Fibroblast of upper back skin (primary cell): ENCODE data around the gene GAREM1.
"Not testable (repeated sequence)": the region's sequence is repeated elsewhere in the genome, so short reads cannot be mapped to it uniquely, and the experiment has no call there.

Source experiments
- DNase-seq: peaks from one replicate; pipeline ENCODE4 v3.0.0-alpha.2; 2013

Gene GAREM1

DNA sequence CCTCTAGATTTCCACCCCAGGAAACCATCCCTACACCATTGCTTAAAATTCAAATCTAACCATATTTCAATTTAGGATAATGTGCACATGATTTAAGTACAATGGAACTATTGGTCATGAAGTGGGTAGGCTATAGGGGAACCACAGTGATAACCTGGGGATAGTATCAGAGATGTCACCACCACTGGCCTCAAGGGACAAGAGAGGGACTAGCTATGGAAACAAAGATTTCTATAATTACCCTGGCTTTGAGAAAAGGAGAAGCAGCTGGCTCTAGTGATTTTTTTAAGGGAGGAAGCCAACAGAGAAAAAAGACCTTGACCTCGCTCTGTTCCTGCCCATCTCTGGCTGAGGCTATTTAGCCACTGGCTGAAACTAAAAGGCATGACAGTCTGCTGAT, 148.9 kb downstream of the GAREM1 start:
- no peak for DNase-seq

GRCh38 chr18:32319084-32319483, 151.6 kb downstream of the GAREM1 start:
- no peak for DNase-seq

GRCh38 chr18:32318581-32318980, 152.1 kb downstream of the GAREM1 start:
- DNase-seq, result peak; percentile 32

DNA sequence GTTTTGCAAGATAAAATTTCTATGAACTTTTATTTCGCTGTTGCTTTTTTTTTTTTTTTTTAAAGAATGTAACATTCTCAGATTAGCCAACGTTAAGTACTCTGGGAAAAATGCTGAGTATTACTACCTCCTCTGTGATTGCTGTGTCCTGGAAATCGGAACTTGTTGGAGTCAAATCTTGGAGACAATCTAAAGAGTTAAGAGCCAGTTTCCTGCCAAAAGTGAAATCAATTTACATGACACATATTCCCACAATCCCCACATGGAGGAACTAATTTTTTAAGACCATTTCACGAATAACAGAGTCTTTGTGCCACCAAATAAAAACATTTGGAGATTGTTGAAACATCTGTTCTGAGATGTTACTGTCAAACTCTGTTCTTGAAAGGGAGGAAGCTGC, 153.0 kb downstream of the GAREM1 start:
- peak; percentile 82 for DNase-seq

DNA sequence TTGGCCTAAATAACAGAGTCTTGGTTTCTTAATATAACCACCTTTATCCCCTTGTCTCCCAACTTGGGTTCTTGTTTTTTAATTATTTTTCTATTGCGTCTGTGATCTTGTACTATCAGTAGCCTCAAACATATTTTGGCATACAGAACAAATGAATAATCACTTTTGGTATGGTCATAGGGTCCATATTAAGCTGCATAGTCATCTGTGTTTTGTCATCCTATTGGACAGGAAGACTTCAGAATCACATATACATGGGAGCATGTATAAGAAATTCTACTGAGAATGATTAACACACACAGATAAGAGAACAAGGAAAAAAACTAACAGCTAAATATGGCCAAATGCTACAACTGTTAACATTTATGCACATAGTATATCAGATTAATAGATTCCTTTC, 154.8 kb downstream of the GAREM1 start:
- peak; percentile 62 for DNase-seq

GRCh38 chr18:32310774-32311173, 159.9 kb downstream of the GAREM1 start:
- DNase-seq, result no peak

GRCh38 chr18:32310101-32310500, 160.6 kb downstream of the GAREM1 start:
- no peak for DNase-seq

DNA sequence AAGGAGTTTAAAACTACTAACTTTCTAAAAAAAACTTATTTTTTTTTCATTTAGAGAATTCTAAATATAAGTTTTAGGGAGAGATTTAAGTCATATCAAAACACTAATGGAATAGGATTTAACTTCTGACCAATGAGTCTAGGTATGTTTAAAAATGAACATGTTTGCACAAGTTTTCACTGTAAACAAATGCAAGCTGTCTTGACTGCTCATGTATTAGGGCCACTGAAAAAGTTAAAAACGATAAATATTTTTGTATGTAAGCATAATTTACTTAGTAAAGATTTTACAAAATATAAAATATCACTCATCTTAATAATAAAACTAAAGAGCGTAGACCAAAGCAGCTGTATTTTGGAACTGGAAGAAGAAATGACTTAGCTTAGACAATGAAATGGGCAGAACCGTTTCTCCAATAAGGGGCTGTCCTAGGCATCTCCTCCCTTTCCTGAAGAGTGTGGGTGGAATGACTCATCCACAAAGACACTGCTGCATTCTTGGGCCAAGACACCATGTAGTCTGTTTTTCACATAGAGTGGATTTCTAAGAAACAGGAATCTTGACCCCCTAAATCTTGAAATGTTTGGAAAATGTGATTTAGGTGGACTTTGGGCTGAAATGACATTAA, 162.1 kb downstream of the GAREM1 start:
- peak; percentile 71 for DNase-seq

GRCh38 chr18:32303400-32303799, 167.3 kb downstream of the GAREM1 start:
- no peak for DNase-seq

- no peak for DNase-seq
Measured at GRCh38 chr18:32302806-32303205, 167.9 kb downstream of the GAREM1 start.

DNA sequence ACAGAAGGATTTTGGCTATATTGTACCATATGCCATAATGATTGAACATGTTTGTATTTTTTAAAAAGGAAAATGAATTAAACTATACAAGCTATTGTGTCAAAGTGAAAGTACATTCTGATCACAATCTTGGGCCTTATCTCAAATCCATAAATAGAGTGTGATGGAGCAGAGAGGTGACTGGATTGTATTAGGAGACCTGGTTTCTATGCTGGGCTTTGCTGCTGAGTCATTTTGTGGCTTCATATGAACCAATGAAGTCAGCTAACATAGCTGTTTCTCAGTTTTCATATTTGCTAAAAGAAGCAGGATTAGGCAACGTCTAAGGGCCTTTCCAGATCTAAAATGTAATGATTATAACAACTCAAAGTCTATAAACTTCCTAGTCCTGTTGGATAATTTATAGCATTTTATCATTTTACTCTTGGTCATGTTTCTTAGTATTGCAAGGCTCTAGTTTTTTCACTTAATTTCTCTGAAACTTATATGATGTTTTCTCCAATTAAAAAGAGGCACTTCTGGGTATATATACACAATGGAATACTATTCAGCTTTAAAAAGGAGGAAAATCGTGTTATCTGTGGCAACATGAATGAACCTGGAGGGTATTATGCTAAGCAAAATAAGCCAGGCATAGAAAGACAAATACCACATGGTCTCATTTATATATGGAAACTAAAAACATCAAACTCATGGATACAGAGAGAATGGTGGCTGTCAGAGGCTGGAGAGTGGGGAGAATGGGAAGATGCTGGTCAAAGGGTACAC, 168.5 kb downstream of the GAREM1 start:
- DNase-seq, result peak; percentile 88

- DNase-seq, result no peak
Measured at GRCh38 chr18:32301361-32301760, 169.3 kb downstream of the GAREM1 start.

- DNase-seq, result peak; percentile 77
Measured at GRCh38 chr18:32300914-32301313, 169.8 kb downstream of the GAREM1 start.

- no peak for DNase-seq
Measured at GRCh38 chr18:32299484-32299883, 171.2 kb downstream of the GAREM1 start.

DNA sequence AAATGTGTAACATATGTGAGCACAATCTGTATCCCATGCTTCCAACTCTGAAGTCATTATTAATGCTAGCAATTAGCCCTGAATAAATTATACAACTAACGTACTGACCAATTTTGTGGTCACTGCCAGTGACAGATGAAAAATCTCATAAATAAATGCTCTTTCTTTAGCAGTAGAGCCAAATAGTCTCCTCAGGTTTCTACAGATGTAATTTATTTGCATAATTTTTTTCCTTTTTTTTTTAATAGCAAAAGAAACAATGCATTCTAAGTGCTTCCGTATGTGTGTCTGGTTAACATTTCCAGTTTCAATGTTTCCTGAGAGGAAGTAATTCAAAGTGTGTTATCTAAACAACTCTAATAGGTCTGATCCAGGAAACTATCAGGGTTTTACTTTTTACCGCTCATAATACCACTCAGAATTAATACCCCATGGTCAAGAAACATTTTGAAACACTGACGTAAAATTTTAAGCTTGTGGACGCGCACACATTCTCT, 172.5 kb downstream of the GAREM1 start:
- DNase-seq, result peak; percentile 66

DNA sequence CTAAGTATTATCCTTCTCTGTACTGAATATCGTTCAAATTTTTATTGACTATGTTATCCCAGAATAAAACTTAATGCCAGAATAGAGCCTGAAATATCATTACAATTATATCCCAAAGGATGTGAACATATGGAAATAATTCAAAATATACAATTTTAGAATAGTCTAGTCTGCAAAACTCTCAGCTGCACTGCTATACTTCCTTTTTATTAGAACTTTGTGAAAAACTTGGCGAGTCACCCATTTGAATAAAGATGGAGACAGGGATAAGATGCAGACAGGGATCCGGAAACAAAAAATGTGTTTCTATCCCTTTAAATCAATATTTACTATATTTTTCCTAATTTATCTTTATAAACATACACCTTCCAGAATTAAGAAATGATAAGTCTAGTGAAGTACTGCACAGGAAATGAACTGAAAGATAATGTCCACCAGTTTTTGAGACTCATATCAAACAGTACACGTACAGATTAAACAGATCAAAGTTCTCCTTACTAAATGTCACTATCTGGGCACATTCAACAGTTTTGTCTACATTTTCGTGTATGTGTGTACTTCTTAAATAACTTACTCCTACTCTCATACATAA, 173.0 kb downstream of the GAREM1 start:
- DNase-seq, result no peak

DNA sequence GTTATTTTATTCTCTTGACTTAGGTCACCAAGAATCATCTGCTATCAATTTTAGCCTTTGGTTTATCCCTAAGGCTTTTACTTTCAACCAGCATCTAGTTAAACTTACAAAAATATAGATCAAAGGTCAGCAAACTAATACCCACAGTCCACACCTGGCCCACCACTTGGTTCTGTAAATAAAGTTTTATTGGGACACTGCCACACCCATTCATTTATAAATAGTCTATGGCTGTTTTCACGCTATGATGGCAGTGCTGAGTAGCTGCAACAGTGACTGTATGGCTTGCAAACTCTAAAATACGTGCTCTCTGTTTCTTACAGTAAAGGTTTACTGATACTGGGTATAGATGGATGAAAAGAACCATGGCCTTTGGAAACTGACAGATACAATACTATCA, 173.8 kb downstream of the GAREM1 start:
- no peak for DNase-seq

GRCh38 chr18:32295604-32296003, 175.1 kb downstream of the GAREM1 start:
- no peak for DNase-seq

GRCh38 chr18:32293107-32293506, 177.6 kb downstream of the GAREM1 start:
- DNase-seq, result no peak

DNA sequence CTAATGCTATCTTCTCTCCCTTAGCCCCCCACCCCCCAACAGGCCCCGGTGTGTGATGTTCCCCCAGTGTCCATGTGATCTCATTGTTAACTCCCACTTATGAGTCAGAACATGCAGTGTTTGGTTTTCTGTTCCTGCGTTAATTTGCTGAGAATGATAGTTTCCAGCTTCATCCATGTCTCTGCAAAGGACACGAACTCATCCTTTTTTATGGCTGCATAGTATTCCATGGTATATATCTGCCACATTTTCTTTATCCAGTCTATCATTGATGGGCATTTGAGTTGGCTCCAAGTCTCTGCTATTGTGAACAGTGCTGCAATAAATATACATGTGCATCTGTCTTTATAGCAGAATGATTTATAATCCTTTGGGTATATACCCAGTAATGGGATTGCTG, 179.1 kb downstream of the GAREM1 start:
- DNase-seq, result not testable (repeated sequence)

DNA sequence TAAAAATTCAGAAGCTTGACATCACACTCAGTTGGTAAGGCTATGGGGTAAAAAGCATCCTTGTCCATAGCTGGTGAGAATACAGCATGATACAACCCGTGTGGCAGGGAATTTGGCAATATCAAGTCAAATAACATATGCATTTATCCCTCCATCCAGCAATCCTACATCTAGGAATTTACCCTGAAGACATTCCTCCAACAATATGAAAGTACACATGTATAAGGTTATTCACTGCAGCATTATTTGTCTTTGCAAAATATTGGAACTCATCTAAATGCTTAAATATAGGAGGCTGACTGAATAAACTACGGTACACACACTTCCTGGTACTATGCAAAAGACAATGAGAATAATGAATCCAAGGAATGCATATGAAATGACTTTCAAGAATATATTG, 179.9 kb downstream of the GAREM1 start:
- DNase-seq, result no peak

GRCh38 chr18:32289483-32290075, 181.1 kb downstream of the GAREM1 start:
- DNase-seq, result peak; percentile 70

DNA sequence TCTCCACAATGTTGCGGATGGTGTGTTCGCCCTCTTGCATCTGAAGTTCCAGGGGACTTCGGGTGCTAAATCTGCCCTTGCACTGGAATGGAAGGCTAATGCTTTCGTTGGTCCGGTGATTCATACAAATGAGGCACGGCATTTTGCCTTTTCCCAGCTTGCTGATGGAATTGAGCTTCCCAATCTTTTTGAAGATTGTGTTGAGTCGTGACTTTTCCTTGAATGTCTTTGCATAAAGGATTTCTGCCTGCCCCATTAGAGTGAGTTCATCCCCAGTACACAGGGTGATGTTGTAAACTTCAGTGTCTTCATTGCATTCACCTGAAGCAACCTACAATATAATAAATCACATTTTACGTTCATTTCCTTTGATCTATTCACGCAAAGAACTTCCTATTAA, 182.8 kb downstream of the GAREM1 start:
- DNase-seq, result no peak

DNA sequence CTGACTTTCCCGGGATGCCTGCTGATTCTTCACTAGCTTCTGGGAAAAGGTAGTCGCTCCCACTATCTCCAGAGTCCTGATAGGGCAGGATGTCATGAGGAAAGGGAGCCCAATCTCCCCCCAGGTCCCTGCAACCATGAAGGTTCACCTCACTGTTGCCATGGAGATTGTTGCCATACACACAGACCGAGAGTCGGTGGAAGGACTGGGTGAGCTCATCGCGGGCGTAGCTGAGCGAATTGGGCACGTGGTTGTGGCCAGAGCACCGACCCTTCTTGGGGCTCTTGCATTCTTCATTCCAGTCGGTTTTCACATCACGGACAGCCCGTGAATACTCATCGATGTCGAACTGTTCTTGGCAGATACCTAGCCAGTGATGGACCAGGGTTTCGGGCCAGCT, 183.4 kb downstream of the GAREM1 start:
- no peak for DNase-seq
